Esophagus muscularis mucosa (tissue), 4 donors: ENCODE data around the gene TAGLN. TPM values are rescaled to one million over a fixed set of nuclear protein-coding genes. Genes with fewer than 3 reads are reported as not detected.

Source experiments
- DNase-seq: peaks from one replicate; pipeline ENCODE4 v3.0.0-alpha.2; 2017; ENCODE audit errors: extremely low spot score
- H3K27ac ChIP-seq, 4 donors: fragments of 200-600 bp; sonication (generic); replicated peaks in 1 of 4; 1 replicate in 3 of 4; 2 replicates in 1 of 4; pipeline ENCODE4 v1.5.1; 2016 to 2019; ENCODE audit warnings: mild to moderate bottlenecking in 1 of 4
- H3K27me3 ChIP-seq, 4 donors: fragments of 200-600 bp; sonication (generic); one replicate each; pipeline versions ENCODE4 v1.5.1 to v1.6.0; 2016 to 2019
- H3K36me3 ChIP-seq, 4 donors: fragments of 200-600 bp; sonication (generic); one replicate each; pipeline ENCODE4 v1.5.1; 2016 to 2019
- H3K4me1 ChIP-seq, 4 donors: fragments of 200-600 bp; sonication (generic); one replicate each; pipeline ENCODE4 v1.5.1; 2016 to 2019
- H3K4me3 ChIP-seq, 4 donors: fragments of 200-600 bp; sonication (generic); 1 replicate in 2 of 4; 2 replicates in 2 of 4; pipeline ENCODE4 v1.5.1; 2016 to 2019; ENCODE audit warnings: mild to moderate bottlenecking in 4 of 4, moderate library complexity in 1 of 4
- H3K9me3 ChIP-seq, 4 donors: fragments of 200-600 bp; sonication (generic); 1 replicate in 3 of 4; 2 replicates in 1 of 4; pipeline ENCODE4 v1.5.1; 2016 to 2019
- CTCF ChIP-seq, 3 experiments: fragments of 200-600 bp in 2 of 3; fragments of 450-650 bp in 1 of 3; sonication (generic) in 2 of 3; IDR thresholded peaks; one replicate each; pipeline ENCODE4 v1.5.1; 2017 to 2019; ENCODE audit warnings: antibody characterized with exemption in 3 of 3, mild to moderate bottlenecking in 2 of 3, moderate library complexity in 1 of 3
- EP300 ChIP-seq: sonication (generic); formaldehyde crosslinking; IDR thresholded peaks from one replicate; pipeline ENCODE4 v1.6.1; 2017; ENCODE audit warnings: antibody characterized with exemption
- POLR2A ChIP-seq: fragments of 450-650 bp; IDR thresholded peaks from one replicate; pipeline ENCODE4 v1.6.1; 2017; ENCODE audit warnings: antibody characterized with exemption, moderate library complexity, mild to moderate bottlenecking, low read depth
- POLR2AphosphoS5 ChIP-seq, 2 donors: sonication (generic); formaldehyde crosslinking; IDR thresholded peaks; one replicate each; pipeline ENCODE4 v1.6.1; 2017; ENCODE audit warnings: antibody characterized with exemption in 2 of 2
- WGBS: methylation state at CpG from one replicate; pipeline ENCODE4 v1.1.5; 2018; 5-methylcytosine and 5-hydroxymethylcytosine counted together
- intact Hi-C: fragments of 100-400 bp; cut with DNase I; formaldehyde crosslinking; loops from one replicate; pipeline ENCODE4 v1.15.1; 2023
- total RNA-seq, 4 donors: library from RNA; depleted of rRNA; stranded (reverse); fragments of >200 nt; gene quantifications; one replicate each; pipeline versions ENCODE4 v1.1.0 to v1.2.1, GENCODE V29; 2016

Gene TAGLN
- total RNA-seq, 4 donors from 2014 or later = 12,513 to 19,293 (median 14,679) TPM

- intact Hi-C loops = no loop called here
- H3K9me3 ChIP-seq = no peaks in the 10 kb centered on the region
- peaks cover 35 to 63% (median 59%) of the 10 kb centered on the region in 4 donors for H3K36me3 ChIP-seq
- peaks cover 17 to 38% (median 27%) of the 10 kb centered on the region in 4 donors for H3K4me1 ChIP-seq
- no peak for DNase-seq
- H3K27ac ChIP-seq = no peak overlapping the region
- WGBS = 90% methylated on average over 4 of the region's 4 CpGs
- H3K4me3 ChIP-seq = no peak overlapping the region
- TF ChIP-seq POLR2AphosphoS5 (IDR thresholded peaks at IDR 0.05) = no peak
- TF ChIP-seq EP300 = no peak
- no peak for TF ChIP-seq CTCF (IDR thresholded peaks at IDR 0.05)
- TF ChIP-seq POLR2A = no peak
- no peaks in the 10 kb centered on the region for H3K27me3 ChIP-seq
Observed at GRCh38 chr11:117195258-117195657, 3.9 kb upstream of the TAGLN start.

- Histone ChIP-seq H3K36me3 (peaks cover 30 to 58% (median 55%) of the 10 kb centered on the region in 4 donors), H3K27ac (peak overlapping the region in 1 of 4 donors; percentile 94), H3K27me3 (no peaks in the 10 kb centered on the region), H3K4me3 (no peak overlapping the region), H3K4me1 (peaks cover 17 to 38% (median 27%) of the 10 kb centered on the region in 4 donors), H3K9me3 (no peaks in the 10 kb centered on the region)
- DNase-seq = no peak
- intact Hi-C loops = no loop called here
- 71% methylated on average over 11 of the region's 19 CpGs for WGBS
- TF ChIP-seq EP300 (no peak), CTCF (IDR thresholded peaks at IDR 0.05) (no peak), POLR2AphosphoS5 (IDR thresholded peaks at IDR 0.05) (no peak), POLR2A (no peak)
Observed at GRCh38 chr11:117195761-117196160, 3.4 kb upstream of the TAGLN start.

GRCh38 chr11:117197006-117197405 lies 2.2 kb upstream of the TAGLN start:
- 76% methylated on average over 7 of the region's 7 CpGs for WGBS
- DNase-seq = no peak
- intact Hi-C loops = no loop called here

GRCh38 chr11:117197516-117198456 lies 1.4 kb upstream of the TAGLN start:
- H3K4me1 ChIP-seq = peaks cover 17 to 43% (median 40%) of the 10 kb centered on the region in 4 donors
- intact Hi-C loops = loop anchor here (2.0 kb wide), 1 partner anchor 27 kb away; no protein-coding TSS in a partner anchor
- DNase-seq = no peak

More at GRCh38 chr11:117197006-117197405, 2.2 kb upstream of the TAGLN start:
- no peak for TF ChIP-seq POLR2AphosphoS5 (IDR thresholded peaks at IDR 0.05)
- no peak for TF ChIP-seq EP300
- TF ChIP-seq POLR2A = no peak
- TF ChIP-seq CTCF (IDR thresholded peaks at IDR 0.05) = no peak
- Histone ChIP-seq H3K36me3 (peaks cover 21 to 55% (median 47%) of the 10 kb centered on the region in 4 donors), H3K9me3 (no peaks in the 10 kb centered on the region), H3K4me1 (peaks cover 17 to 38% (median 35%) of the 10 kb centered on the region in 4 donors), H3K4me3 (no peak overlapping the region), H3K27me3 (no peaks in the 10 kb centered on the region), H3K27ac (peak overlapping the region; percentile 94 to 97 (median 96))

More at GRCh38 chr11:117197516-117198456, 1.4 kb upstream of the TAGLN start:
- Histone ChIP-seq H3K4me3 (peak overlapping the region; percentile 66 to 88 (median 78)), H3K27ac (peak overlapping the region; percentile 94 to 97 (median 96)), H3K27me3 (no peaks in the 10 kb centered on the region), H3K9me3 (no peaks in the 10 kb centered on the region), H3K36me3 (peaks cover 15 to 55% (median 43%) of the 10 kb centered on the region in 4 donors)
- TF ChIP-seq POLR2AphosphoS5 (IDR thresholded peaks at IDR 0.05) (peak; percentile 85 to 98), EP300 (no peak), CTCF (IDR thresholded peaks at IDR 0.05) (peak; percentile 78 to 93 (median 89)), POLR2A (peak; percentile 27)
- WGBS = 63% methylated on average over 7 of the region's 17 CpGs
